ENCODE measurements around the gene SLC2A8.

The SLC2A8 gene

DNA sequence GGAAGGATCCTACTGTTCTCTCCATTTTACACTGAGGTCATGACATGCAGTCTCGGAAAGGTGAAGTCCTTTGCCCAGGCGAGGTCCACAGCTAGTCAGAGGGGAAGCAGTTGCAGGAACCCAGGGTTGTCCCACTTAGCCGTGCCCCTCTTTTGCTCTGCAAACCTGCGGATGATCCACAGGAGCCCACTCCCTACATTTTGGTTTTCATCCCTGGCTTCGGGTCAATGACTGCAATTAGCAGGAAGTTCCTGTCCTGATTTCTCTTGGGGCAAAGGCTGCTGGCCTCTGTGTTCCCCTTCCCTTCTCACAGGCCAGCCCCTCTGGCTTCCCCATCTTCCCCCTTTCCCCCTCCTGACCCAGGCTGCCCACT lies 1.3 kb downstream of the SLC2A8 start:
- POLR2A ChIA-PET (ENCODE audit: low non-redundant PET): no interaction called here
- TF ChIP-seq CTCF (conservative IDR thresholded peaks at IDR 0.05; ENCODE audit: low read depth): peak; percentile 52; the same call in 1 of the 2 replicates
- DNase-seq (ENCODE audit: low spot score): no peak
- CTCF ChIA-PET: interaction anchor here (0.6 to 2.9 kb wide), 7 partner anchors 36 to 901 kb away, joined by 3 to 9 read pairs (median 4); no protein-coding TSS in a partner anchor
- peak overlapping the region; percentile 84 for H3K27ac ChIP-seq

DNA sequence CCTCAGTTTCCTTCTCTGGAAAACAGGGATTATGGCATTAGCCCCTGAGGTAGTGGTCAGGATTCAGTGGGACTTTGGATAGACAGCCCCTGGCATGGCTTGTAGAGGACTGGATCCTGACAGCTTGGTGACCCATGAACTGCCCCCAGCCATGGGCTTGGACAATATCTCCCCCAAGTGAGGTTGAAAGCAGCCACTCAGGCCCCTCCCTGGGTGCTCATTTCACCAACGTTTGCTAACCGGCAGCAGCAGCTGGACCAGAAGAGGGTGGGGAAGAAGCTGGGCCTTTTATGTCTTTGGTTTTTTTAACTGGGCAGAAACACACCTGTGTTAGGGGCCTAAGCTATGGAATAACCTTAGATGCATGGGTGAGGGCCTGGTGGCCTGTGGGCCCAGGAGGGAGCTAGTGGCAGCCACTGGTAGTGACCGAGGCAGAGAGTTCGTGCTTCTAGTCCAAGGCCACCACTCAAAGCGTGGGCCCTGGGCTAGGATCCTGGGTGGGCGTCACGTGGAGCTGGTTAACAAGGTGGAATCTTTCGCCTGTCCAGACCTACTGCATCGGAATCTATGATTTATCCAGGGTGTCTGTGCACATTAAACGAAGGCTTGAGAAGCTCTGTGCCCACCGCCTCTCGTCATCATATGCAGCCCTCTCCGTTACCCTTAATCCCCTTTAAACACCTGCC lies 1.9 kb downstream of the SLC2A8 start:
- DNase-seq (ENCODE audit: low spot score): no peak
- peak overlapping the region; percentile 84 for H3K27ac ChIP-seq
- CTCF ChIA-PET: interaction anchor here (0.6 to 2.9 kb wide), 9 partner anchors 9 to 458 kb away, joined by 3 to 10 read pairs (median 4); no protein-coding TSS in a partner anchor
- TF ChIP-seq CTCF (conservative IDR thresholded peaks at IDR 0.05; ENCODE audit: low read depth): no peak
- POLR2A ChIA-PET (ENCODE audit: low non-redundant PET): interaction anchor here (0.7 kb wide), 1 partner anchor 296 kb away, joined by 4 read pairs; no protein-coding TSS in a partner anchor

GRCh38 chr9:127399736-127400269 lies 2.8 kb downstream of the SLC2A8 start:
- TF ChIP-seq CTCF (conservative IDR thresholded peaks at IDR 0.05; ENCODE audit: low read depth): no peak
- no peak for DNase-seq (ENCODE audit: low spot score)
- CTCF ChIA-PET: interaction anchor here (0.6 to 1.5 kb wide), 4 partner anchors 12 to 717 kb away, joined by 3 to 10 read pairs (median 5); no protein-coding TSS in a partner anchor
- POLR2A ChIA-PET (ENCODE audit: low non-redundant PET): no interaction called here
- peak overlapping the region; percentile 84 for H3K27ac ChIP-seq

- no peak for DNase-seq (ENCODE audit: low spot score)
- ChIA-PET CTCF (no interaction called here), POLR2A (ENCODE audit: low non-redundant PET) (interaction anchor here (0.5 kb wide), 1 partner anchor 54 kb away, joined by 10 read pairs; no protein-coding TSS in a partner anchor)
- no peak for TF ChIP-seq CTCF (conservative IDR thresholded peaks at IDR 0.05; ENCODE audit: low read depth)
- H3K27ac ChIP-seq: peak overlapping the region; percentile 0; the same call in 1 of the 2 replicates
Observed at GRCh38 chr9:127402401-127403090, 5.6 kb downstream of the SLC2A8 start.

DNA sequence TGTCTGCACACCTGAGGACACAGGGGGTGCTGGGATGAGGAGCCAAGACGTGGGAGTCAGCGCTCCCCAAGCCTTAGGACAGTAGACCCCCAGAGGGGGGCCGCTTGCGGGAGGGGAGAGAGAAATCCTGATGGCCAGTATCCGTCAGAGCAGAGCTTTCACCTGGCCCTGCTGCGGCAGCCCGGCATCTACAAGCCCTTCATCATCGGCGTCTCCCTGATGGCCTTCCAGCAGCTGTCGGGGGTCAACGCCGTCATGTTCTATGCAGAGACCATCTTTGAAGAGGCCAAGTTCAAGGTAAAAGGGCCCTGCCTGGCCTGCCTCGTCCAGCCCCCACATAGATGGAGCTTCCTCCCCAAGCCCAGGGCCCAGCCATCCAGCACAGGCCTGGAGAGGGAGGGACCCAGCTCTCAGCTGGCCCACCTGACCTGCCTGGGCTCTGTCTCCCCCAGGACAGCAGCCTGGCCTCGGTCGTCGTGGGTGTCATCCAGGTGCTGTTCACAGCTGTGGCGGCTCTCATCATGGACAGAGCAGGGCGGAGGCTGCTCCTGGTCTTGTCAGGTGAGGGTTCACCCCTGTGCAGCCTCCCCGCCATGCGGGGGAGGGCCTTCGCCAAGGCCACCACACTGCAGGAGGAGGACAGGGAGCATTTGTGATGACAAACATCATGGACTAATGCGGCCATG lies 6.7 kb downstream of the SLC2A8 start:
- no peak for DNase-seq (ENCODE audit: low spot score)
- H3K27ac ChIP-seq: 0 out of 2 replicates have a peak overlapping the region, but pooled peaks have one; percentile 0
- no peak for TF ChIP-seq CTCF (conservative IDR thresholded peaks at IDR 0.05; ENCODE audit: low read depth)
- CTCF ChIA-PET: no interaction called here
- POLR2A ChIA-PET (ENCODE audit: low non-redundant PET): no interaction called here

DNA sequence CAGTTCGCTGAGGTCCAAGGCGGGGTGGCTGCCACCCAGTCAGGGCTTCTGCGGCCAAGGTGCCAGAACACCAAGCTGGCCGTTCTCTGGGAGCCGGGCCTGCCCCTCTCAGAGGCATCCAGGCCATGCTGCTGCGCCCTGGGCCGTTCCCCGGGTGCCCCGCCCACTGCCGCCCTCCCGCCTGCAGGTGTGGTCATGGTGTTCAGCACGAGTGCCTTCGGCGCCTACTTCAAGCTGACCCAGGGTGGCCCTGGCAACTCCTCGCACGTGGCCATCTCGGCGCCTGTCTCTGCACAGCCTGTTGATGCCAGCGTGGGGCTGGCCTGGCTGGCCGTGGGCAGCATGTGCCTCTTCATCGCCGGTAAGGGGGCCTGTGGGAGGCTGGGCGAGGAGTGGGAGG lies 7.7 kb downstream of the SLC2A8 start:
- no peak for DNase-seq (ENCODE audit: low spot score)
- POLR2A ChIA-PET (ENCODE audit: low non-redundant PET): no interaction called here
- CTCF ChIA-PET: interaction anchor here (0.6 kb wide), 1 partner anchor 42 kb away, joined by 3 read pairs; no protein-coding TSS in a partner anchor
- no peak for TF ChIP-seq CTCF (conservative IDR thresholded peaks at IDR 0.05; ENCODE audit: low read depth)
- H3K27ac ChIP-seq: no peak overlapping the region
